ENCODE results near the gene RNF32.

RNF32 gene

GRCh38 chr7:156640257-156640948 lies at the start of gene RNF32:
TSS of gene RNF32 (plus strand) at chr7:156640774. CDS start at chr7:156643878, 3,104 bp downstream.
- DNase-seq = peak; percentile 73 to 92 (median 83)

DNA sequence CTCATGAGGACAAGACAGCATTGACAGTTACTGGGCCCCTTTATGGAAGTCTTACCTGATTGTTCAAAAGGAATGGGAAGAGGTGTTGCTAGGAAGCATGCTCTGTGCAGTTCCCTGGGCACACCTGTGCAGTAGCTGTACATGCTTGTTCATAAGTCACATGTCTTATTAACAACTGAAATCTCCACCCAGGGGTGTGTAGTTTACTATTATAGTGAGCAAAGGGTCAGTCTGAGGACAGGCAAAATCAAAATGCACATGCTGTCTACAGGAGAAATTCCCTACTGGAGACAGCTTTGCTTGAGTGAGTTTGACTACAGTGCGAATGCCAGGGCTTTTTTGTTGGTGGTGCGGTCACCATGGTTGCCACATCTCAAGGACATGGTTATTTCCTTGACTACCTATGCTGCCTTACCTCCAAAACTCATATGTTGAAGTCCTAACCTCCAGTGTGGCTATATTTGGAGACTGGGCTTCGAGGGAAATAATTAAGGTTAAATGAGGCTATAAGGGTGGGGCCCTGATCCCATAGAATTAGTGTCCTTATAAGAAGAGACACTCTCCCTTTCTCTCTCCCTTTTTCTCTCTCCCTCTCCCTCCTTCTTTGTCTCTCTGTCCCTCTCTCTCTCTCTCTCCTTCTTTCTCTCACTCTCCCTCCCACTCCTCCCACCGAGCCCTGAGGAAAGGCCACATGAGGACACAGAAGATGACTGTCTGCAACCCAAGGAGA lies 48.3 kb upstream of the RNF32 start:
- DNase-seq = no peak

DNA sequence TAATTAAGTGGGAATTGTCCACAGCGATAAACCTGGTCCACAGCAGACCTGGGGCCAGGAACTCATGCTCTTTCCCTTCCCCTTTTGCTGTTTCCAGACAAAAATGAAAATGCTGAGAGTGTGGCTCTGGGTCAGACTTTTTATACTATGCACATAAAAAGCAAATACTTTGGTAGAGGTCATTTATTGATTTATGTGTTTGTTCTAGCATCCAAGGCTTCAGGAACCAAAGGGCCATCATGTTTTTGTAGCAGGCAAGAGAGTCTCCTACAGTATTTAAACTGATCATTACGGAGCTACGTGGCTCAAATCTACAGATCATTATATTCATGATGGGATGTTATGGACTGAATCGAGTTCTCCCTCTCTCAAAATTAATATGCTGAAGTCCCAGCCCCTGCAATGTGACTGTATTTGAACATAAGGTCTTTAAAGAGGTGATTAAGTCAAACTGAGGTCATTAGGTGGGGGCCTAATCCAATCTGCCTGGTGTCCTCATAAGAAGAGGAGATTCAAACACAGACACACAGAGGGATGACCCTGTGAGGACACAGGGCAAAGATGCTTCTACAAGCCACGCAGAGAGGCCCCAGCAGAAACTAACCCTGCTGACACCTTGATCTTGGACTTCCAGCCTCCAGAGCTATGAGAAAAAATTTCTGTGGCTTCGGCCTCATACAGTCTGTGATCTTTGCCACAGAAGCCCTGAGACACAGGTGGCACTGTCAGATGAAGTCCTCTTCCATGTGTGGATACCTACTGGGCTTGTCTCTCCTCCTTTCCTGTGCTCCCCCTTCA lies 46.1 kb upstream of the RNF32 start:
- no peak for DNase-seq

DNA sequence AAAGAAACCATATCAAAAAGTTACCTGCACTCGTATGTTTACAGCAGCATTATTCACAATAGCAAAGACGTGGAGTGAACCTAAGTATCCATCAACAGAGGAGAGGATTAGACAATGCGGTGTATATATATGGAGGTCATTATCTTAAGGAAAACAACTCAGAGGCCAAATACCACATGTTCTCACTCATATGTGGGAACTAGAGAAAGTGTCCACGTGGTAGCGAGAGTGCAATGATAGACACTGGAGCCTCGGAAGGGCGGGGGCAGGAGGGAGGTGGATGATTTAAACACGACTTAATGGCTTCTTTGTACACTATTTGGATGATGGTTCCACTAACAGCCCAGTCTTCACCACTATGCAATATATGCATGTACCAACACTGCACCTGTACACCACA lies 40.1 kb upstream of the RNF32 start:
- no peak for DNase-seq

DNA sequence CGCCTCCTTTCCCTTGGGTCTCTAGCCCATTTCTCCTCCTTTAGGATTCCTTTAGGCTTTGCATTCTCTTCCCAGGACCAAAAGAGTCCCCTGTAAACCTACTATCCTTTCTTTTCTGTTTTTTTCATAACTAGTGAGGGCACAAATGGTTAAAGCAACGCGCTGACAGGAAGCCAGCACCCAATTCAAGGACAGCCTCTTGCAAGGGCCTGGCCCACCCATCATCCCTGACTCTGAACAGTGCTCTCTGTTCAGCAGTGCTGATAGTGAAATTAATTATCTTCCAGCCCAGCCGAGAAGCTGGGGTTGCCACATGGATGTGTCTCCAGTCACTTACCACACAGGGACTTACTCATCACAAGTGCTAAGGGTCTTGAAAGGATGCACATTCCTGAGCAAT lies 38.3 kb upstream of the RNF32 start:
- DNase-seq = no peak

DNA sequence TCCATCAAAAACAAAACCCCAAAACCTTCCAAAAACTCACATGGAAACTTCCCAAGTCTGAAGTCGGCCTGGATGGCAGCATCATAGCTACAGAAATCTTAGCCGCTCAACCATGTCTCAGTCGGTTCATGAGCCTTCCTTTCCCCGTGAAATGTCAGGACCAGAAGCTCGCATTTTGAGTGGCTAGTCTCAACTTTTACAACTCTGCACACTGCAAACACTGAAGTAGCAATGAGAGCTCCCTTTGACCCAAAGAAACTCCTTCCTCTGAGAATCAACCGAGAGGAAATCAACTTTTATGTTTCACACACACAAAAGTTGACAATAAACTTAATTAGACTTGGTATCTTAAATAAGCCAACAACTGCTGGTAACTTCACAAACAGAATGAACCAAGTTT lies 37.6 kb upstream of the RNF32 start:
- DNase-seq = no peak

DNA sequence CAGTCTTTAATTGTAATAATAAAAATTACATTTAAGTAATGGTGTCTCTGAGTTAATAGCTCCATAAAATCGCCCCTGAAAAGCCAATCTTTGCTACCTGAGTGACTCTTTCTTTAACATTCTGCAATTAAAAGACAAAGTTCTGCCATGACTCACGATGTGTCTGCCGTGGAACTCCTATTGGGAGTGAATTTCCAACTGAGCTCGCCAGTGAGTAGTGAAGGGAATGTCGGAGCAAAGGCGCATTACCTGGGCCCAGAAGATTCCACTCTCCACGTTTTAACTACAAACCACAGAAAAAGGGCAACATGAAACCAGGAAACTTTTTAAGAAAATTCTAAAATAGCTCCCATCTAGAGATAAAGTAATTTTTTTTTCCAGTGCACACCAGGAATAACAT lies 36.9 kb upstream of the RNF32 start:
- no peak for DNase-seq

GRCh38 chr7:156604311-156604710 lies 36.3 kb upstream of the RNF32 start:
- no peak for DNase-seq

DNA sequence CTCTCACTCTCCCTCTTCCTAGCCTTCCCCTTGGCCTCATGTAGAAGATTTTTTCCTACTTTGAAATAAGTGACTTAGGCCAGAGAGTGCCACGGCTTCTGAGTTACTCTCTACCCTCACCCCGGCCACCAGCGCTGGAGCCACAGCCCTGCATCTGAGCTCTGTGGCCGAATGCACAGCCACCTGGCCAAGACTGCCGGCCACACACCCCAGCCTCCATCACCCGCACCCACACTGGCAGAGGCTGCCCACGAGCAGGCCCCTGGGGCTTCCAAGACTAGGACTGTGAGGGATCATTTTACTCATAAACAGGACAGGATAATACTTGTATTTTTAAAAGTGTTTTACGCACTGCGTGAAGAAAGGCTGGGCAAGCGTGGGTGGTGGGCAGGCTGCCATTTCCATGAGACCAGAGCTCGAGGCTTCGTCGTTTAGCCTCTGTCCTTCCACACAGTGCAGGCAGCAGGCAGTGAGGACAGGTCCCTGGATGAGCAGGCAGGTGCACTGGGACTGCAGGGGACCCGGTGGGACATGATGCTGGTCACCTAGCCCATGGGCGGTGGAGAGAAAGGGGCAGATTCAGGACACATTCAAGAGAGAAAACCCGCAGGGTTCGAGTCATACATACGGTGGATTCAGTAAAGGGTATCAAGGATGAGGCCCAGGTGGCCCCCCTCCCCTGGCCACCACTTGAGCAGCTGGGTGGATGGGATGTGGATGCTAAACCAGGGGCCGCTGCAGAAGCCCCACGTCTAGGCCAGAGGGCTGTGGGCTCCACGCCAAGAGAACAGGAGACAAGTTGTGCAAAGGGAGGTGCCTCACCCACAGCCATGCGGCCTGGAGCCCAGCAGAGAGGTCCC lies 35.5 kb upstream of the RNF32 start:
- DNase-seq = no peak

DNA sequence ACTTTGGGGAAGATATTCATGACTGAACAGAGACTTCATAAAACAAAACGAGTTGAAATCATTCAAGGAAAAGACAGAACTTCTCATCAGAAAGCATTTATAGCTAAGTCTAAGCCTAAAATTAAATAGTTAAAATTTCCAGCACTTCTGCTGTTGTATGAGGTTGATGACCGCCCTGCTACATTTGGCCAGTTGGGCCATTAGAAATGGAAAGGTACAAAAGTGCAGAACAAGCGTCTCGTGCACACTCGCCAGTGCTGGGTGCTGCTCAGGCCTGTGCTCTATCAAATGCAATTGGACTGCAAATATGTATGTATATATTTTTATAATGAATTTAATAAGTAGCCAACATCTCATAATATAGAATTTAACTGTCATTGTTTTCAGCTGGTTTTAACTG lies 34.4 kb upstream of the RNF32 start:
- DNase-seq = no peak

GRCh38 chr7:156606691-156607331 lies 33.8 kb upstream of the RNF32 start:
- no peak for DNase-seq

DNA sequence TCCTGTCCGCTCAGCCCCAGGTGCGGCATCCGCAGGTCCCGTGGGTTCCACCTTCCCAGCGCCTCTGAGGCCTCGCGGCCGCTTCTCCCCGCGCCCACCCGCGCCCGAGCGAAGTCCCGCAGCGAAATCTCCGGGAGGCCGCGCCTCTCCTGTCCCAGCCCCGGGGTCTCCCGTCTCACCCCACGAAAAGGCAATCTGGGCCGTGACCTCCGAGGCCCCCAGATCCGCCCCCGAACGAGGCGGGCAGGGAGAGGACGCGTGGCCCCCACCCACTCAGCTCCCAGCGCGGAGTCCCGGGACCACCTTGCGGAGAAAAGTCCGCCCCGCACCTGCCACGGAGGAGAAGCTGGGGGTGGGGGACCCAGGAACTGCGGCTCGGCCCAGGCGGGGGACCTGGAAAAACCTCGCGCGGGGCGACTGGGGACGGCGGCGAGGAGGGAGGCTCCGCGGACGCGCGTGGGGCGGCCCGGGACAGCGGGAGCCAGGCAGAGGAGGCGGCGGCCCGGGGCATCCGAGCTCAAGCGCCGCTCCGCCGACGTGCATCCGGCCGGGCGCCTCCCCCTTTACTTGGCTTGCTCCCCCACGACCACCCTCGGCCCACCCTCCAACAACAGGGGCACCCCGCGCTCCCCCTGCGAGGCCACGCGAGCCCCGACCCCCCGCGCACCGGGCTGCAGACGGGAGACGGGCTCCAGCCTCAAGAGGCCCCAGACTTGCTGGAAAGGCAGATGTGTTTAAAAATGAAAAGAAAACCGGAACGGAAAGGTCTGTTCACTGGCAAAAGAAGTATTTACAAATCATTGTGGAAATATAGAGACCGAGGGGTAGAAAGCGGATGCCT lies 33.0 kb upstream of the RNF32 start:
- DNase-seq = no peak

DNA sequence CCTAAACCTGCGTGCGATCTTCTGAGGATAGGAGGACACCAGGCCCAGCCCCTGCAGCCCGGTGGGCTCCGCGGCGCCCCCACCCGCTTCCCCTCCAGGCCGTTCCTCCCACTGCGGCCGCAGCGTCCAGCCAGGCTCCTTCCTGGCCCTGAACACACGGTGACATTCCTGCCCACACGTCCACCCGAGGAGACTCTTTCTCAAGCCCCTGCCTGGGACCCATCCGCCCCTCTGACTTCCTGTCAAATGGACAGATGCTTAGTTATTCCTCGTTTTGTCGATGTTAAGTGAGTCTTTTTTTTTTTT lies 32.4 kb upstream of the RNF32 start:
- DNase-seq = no peak

- no peak for DNase-seq
Observed at GRCh38 chr7:156609010-156609877, 31.3 kb upstream of the RNF32 start.

- DNase-seq = no peak
Observed at GRCh38 chr7:156610130-156610529, 30.4 kb upstream of the RNF32 start.

GRCh38 chr7:156610601-156611000 lies 30.0 kb upstream of the RNF32 start:
- DNase-seq = no peak

DNA sequence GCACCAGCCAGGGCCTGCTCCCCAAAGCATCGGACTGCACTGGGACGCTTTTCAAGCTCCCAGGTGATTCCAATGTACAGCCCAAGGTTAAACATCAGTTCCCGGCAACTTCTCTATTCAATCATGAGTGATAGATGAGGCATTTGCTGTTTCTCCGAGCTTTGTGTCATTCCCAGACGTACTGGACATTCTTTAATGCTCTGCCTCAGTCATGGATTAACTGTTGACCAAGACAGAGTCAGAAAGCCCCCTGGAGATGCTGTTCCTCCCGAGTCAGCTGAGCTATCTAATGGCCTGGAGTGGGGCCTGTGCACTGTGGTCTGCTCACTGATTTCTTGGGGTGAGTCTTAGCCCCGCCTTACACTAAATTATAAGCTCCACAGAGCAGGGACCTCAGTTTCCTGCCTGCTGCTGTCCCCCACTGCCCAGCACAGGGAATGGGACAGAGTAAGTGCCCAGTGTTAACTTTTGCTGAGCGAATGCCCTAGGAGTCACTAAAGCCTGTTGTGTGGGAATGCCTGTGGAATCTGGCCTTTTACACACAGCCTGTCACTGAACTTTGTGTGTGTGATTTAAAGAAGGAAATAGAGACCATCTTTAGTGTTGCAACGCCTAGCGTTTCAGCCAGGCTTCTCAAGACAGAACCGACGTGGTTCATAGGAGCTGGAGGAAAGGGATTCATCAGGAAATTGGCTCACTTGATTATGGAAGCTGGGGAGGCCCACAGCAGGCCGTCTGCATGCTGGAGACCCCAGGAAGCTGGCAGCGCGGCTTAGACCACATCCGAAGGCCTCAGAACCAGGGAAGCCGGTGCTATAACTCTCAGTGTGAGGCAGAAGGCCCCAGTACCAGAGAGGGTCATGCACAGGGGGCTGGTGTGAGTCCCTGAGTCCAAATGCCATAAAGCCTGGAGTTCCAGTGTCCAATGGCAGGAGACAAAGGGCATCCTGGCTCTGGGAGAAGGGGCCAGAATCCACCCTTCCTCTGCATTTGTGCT lies 29.3 kb upstream of the RNF32 start:
- DNase-seq = no peak

DNA sequence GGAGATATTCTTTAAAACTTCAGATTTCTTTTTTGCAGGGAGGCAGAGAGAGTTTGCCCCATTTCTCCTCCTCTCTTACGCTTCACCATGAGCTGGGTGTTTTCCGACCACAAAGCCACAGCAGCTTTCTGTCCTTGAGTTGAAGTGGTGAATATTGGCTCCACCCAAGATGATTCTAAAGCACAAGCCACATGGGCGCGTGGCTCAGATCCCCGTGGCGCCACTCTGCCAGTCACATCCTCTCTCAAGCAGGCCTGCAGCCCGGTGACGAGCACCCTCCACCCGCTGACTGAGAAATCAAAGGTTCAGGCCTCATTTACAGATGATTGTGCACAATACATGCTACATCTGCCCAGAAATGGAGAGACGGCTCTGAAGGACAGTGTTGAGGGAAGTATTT lies 27.6 kb upstream of the RNF32 start:
- peak; percentile 18 to 82 (median 60) for DNase-seq
